Measurements from ENCODE around the gene PITPNM1. TPM values are rescaled to one million over a fixed set of nuclear protein-coding genes. Genes with fewer than 3 reads are reported as not detected.

Gene PITPNM1
- total RNA-seq, 1 experiment from 2014 or later = 37.5 TPM

DNA sequence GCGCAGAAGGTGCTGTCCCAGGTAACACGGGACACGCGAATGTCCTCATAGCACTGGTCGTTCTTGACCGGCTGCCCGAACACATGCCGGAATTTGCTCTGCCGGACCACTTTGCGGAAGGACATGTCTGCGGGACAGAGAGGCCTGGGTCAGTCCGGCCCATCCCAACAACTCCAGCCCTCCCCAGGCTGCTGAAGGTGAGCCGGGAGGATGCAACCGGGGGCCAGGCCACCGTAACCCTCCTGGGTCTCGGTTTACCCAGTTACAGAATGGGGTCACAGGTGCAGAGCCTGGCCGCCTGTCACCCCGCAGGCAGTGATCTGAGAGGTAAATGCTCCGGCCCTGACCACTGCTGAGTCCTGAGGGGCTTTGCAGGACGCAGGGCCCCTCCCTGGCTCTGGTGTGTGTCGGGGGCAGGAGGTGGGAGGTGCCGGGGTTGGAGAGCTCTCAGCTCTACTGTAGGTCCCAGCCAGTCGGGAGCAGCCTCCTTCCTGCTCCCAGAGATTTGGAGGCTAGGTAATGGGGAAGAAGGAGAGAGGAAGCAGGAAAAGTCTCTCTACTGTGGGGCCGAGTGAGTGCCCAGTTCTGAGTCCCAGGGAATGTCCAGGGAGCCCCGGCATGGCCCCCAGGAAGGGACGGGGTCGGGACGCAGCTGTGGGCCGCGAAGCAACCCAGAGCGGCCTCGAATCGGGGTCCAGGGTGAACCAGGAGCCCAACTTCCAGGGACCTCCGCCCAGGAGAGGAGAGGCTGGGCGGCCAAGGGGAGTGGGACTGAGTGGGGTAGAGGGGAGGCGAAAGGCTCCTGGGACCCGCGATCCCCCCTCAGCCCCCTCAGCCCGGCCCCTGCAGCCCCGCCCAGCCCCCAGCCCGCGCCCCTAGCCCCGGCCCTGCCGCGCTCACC lies 62.4 kb downstream of the PITPNM1 start:
- Histone ChIP-seq H3K27me3 (ENCODE audit: control insufficient read depth, insufficient read depth, low read length) (no peaks in the 10 kb centered on the region), H3K36me3 (replicated peaks; ENCODE audit: control insufficient read depth, insufficient read depth, low read length) (peaks cover 8% of the 10 kb centered on the region), H3K4me3 (ENCODE audit: insufficient read depth, low read depth, low read length) (peak overlapping the region; percentile 69)
- peak; percentile 71 for DNase-seq

Other genes starting within 250 kb of the PITPNM1 start
- gene GRK2, start 238.9 kb downstream of the PITPNM1 start, total RNA-seq (2014; rRNA removed; shearing (Covaris generic)) = 73.8 and 82.1 TPM in 2 replicates
- gene ANKRD13D, start 216.1 kb downstream of the PITPNM1 start, total RNA-seq (2014; rRNA removed; shearing (Covaris generic)) = 29.1 and 32.2 TPM in 2 replicates
- gene SSH3, start 201.8 kb downstream of the PITPNM1 start, total RNA-seq (2014; rRNA removed; shearing (Covaris generic)) = 23.6 and 30.2 TPM in 2 replicates
- gene POLD4, start 151.8 kb downstream of the PITPNM1 start, total RNA-seq (2014; rRNA removed; shearing (Covaris generic)) = 49.8 and 53.9 TPM in 2 replicates
- 3.7 and 4.4 TPM in 2 replicates for gene CLCF1, start 131.8 kb downstream of the PITPNM1 start, total RNA-seq (2014; rRNA removed; shearing (Covaris generic))
- 20.2 and 27.0 TPM in 2 replicates for gene RAD9A, start 113.4 kb downstream of the PITPNM1 start, total RNA-seq (2014; rRNA removed; shearing (Covaris generic))
- 246 and 314 TPM in 2 replicates for gene PPP1CA, start 103.5 kb downstream of the PITPNM1 start, total RNA-seq (2014; rRNA removed; shearing (Covaris generic))
- gene TBC1D10C, start 101.3 kb downstream of the PITPNM1 start, total RNA-seq (2014; rRNA removed; shearing (Covaris generic)) = 0.44 and 0.52 TPM in 2 replicates
- gene CARNS1, start 89.7 kb downstream of the PITPNM1 start, total RNA-seq (2014; rRNA removed; shearing (Covaris generic)) = 0.07 and 0.17 TPM in 2 replicates
- 88.9 and 90.2 TPM in 2 replicates for gene RPS6KB2, start 76.9 kb downstream of the PITPNM1 start, total RNA-seq (2014; rRNA removed; shearing (Covaris generic))
- gene PTPRCAP, start 67.7 kb downstream of the PITPNM1 start, total RNA-seq (2014; rRNA removed; shearing (Covaris generic)) = 0.74 and 2.6 TPM in 2 replicates
- gene CORO1B, start 61.9 kb downstream of the PITPNM1 start, total RNA-seq (2014; rRNA removed; shearing (Covaris generic)) = 116 and 134 TPM in 2 replicates
- gene GPR152, start 52.6 kb downstream of the PITPNM1 start, total RNA-seq (2014; rRNA removed; shearing (Covaris generic)) = not detected in 2 replicates
- not detected in 2 replicates for gene CABP4, start 50.0 kb downstream of the PITPNM1 start, total RNA-seq (2014; rRNA removed; shearing (Covaris generic))
- gene TMEM134, start 36.1 kb downstream of the PITPNM1 start, total RNA-seq (2014; rRNA removed; shearing (Covaris generic)) = 34.9 and 51.7 TPM in 2 replicates
- gene AIP, start 22.3 kb downstream of the PITPNM1 start, total RNA-seq (2014; rRNA removed; shearing (Covaris generic)) = 40.8 and 51.2 TPM in 2 replicates
- 28.6 and 38.1 TPM in 2 replicates for gene CDK2AP2, start 2.8 kb upstream of the PITPNM1 start, total RNA-seq (2014; rRNA removed; shearing (Covaris generic))
- not detected in 2 replicates for gene CABP2, start 18.1 kb upstream of the PITPNM1 start, total RNA-seq (2014; rRNA removed; shearing (Covaris generic))
- 2,691 and 2,979 TPM in 2 replicates for gene GSTP1, start 78.4 kb upstream of the PITPNM1 start, total RNA-seq (2014; rRNA removed; shearing (Covaris generic))
- gene NDUFV1, start 101.6 kb upstream of the PITPNM1 start, total RNA-seq (2014; rRNA removed; shearing (Covaris generic)) = 302 and 350 TPM in 2 replicates
- 8.1 and 8.7 TPM in 2 replicates for gene NUDT8, start 124.6 kb upstream of the PITPNM1 start, total RNA-seq (2014; rRNA removed; shearing (Covaris generic))
- 0.07 TPM in 1 of 2 replicates, not detected in the other for gene TBX10, start 134.4 kb upstream of the PITPNM1 start, total RNA-seq (2014; rRNA removed; shearing (Covaris generic))
- gene ACY3, start 145.4 kb upstream of the PITPNM1 start, total RNA-seq (2014; rRNA removed; shearing (Covaris generic)) = not detected in 2 replicates
- gene ALDH3B2, start 169.3 kb upstream of the PITPNM1 start, total RNA-seq (2014; rRNA removed; shearing (Covaris generic)) = not detected in 2 replicates